HepG2 (cell line): ENCODE results near the gene YLPM1. TPM values are rescaled to one million over a fixed set of nuclear protein-coding genes. Genes with fewer than 3 reads are reported as not detected.

Experiments
- MLLT10 ChIP-seq: sonication (generic); formaldehyde crosslinking; IDR thresholded peaks from 2 replicates; pipeline ENCODE4 v1.4.0; 2020; ENCODE audit warnings: missing genetic modification reagents
- RBFOX2 ChIP-seq: fragments of 200-400 bp; formaldehyde crosslinking; IDR thresholded peaks from 2 replicates; pipeline ENCODE4 v1.6.1; 2017; ENCODE audit warnings: low read depth, mild to moderate bottlenecking, low read length
- REL ChIP-seq: sonication (generic); formaldehyde crosslinking; conservative IDR thresholded peaks from 2 replicates; pipeline ENCODE4 v1.8.0; 2022; ENCODE audit warnings: mild to moderate bottlenecking, missing genetic modification reagents, moderate library complexity
- TBP ChIP-seq: sonication (generic); formaldehyde crosslinking; IDR thresholded peaks from 2 replicates; pipeline ENCODE4 v1.5.0; 2020; ENCODE audit warnings: missing genetic modification reagents
- TCF7L2 ChIP-seq: IDR thresholded peaks from 2 replicates; pipeline ENCODE4 v1.6.1; 2011; ENCODE audit warnings: mild to moderate bottlenecking, low read depth, low read length, moderate library complexity
- TSC22D2 ChIP-seq: sonication (generic); formaldehyde crosslinking; IDR thresholded peaks from 2 replicates; pipeline ENCODE4 v1.5.1; 2020; ENCODE audit warnings: missing genetic modification reagents, mild to moderate bottlenecking, borderline replicate concordance
- ZNF138 ChIP-seq: sonication (generic); formaldehyde crosslinking; IDR thresholded peaks from 2 replicates; pipeline ENCODE4 v1.5.0; 2020; ENCODE audit warnings: mild to moderate bottlenecking, low read depth, missing genetic modification reagents
- ZNF607 ChIP-seq: sonication (generic); formaldehyde crosslinking; IDR thresholded peaks from 2 replicates; pipeline ENCODE4 v1.5.1; 2020; ENCODE audit warnings: missing genetic modification reagents, mild to moderate bottlenecking, borderline replicate concordance
- polyA plus RNA-seq, 8 experiments: library from polyadenylated mRNA; depleted of rRNA in 3 of 8; stranded (reverse) in 7 of 8; unstranded in 1 of 8; fragments of >200 nt; fragmentation: Illumina TruSeq in 4 of 8; extraction: Trizol in 4 of 8; gene quantifications; 2 replicates each; pipeline versions ENCODE4 v1.2.1 to v1.2.3, GENCODE V29; 2011 to 2016; ENCODE audit warnings: low read depth in 4 of 8, missing spikeins in 1 of 8, mixed read lengths in 1 of 8; ENCODE audit not compliant: insufficient read depth in 1 of 8
- total RNA-seq, 5 experiments: library from RNA; depleted of rRNA; stranded (reverse); fragments of >200 nt; fragmentation: Illumina TruSeq; extraction: Trizol; gene quantifications; 2 replicates each; pipeline ENCODE4 v1.2.3, GENCODE V29; 2016; ENCODE audit warnings: low read depth in 1 of 5
- TF ChIP-seq, protein P1 (sequence below): sonication (generic); formaldehyde crosslinking; conservative IDR thresholded peaks from 2 replicates; pipeline ENCODE4 v1.8.0; 2022; ENCODE audit warnings: missing genetic modification reagents
- TF ChIP-seq, protein P2 (sequence below): IDR thresholded peaks from 2 replicates; pipeline ENCODE4 v1.6.1; 2016; ENCODE audit warnings: missing compliant biosample characterization, missing genetic modification reagents, borderline replicate concordance
- TF ChIP-seq, protein P3 (sequence below): sonication (generic); formaldehyde crosslinking; IDR thresholded peaks from 2 replicates; pipeline ENCODE4 v1.4.0; 2020; ENCODE audit warnings: missing genetic modification reagents
- TF ChIP-seq, protein P4 (sequence below): sonication (generic); formaldehyde crosslinking; IDR thresholded peaks from 2 replicates; pipeline ENCODE4 v1.4.0; 2020; ENCODE audit warnings: missing genetic modification reagents, mild to moderate bottlenecking, borderline replicate concordance
- TF ChIP-seq, protein P5 (sequence below): sonication (generic); formaldehyde crosslinking; IDR thresholded peaks from 2 replicates; pipeline ENCODE4 v1.8.0; 2022; ENCODE audit warnings: missing genetic modification reagents, mild to moderate bottlenecking, inconsistent platforms, borderline replicate concordance
- TF ChIP-seq, protein P6 (sequence below): IDR thresholded peaks from 2 replicates; pipeline ENCODE4 v1.6.1; 2016; ENCODE audit warnings: low read depth, borderline replicate concordance
- TF ChIP-seq, protein P7 (sequence below): sonication (generic); formaldehyde crosslinking; IDR thresholded peaks from 2 replicates; pipeline ENCODE4 v1.8.0; 2022; ENCODE audit warnings: mild to moderate bottlenecking, missing genetic modification reagents, borderline replicate concordance
- TF ChIP-seq, protein P8 (sequence below), 2 experiments: sonication (generic) in 1 of 2; formaldehyde crosslinking in 1 of 2; IDR thresholded peaks; 2 replicates each; pipeline versions ENCODE4 v1.4.0 to v1.6.1; 2018 to 2020; ENCODE audit warnings: missing genetic modification reagents in 2 of 2, borderline replicate concordance in 1 of 2, low read depth in 1 of 2, mild to moderate bottlenecking in 1 of 2, missing biosample characterization in 1 of 2

YLPM1 gene
- total and polyA plus RNA-seq, 2 of the 13 experiments (the other 11 are each of a cell fraction or from before 2014, with no cell fraction given): 6.7 to 21.9 TPM

DNA sequence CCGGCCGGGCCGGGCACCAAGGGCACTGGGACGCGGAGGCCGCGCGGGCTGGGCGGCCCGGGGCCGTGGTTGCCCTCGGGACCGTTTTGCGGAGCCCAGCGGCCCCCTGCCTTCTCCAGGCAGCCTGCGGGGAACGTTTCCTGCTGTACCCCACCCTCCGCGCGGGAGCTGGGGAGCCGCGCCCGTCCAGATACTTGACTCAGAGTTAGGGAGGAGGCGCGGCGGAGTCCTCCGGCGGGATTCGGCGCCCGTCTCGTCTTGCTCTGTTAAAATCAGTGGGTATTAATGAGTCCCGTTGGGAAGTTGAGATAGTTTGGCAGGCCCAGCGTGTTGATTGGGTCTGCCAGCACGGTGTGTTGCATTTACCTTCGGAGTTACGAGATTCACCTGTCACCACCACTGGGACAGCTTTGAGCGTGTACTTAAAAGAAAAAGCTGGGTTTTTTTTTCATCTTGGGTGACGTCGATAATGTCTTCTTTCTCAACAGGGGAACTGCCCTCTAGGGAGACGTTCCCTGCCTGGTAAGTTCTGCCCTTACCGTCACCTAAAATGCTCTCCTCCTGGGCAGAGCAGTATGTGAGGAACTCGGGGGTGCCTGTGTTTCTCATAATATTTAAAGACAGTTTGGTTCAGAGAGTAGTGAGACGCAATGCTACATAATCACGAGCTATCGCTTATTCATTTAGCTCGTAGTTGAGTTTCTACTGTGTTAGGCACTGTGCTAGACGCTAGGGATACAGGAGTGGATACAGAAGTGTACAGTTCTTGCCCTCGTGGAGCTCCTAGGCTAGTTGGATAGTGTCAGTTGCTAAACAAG, 119.2 kb downstream of the YLPM1 start (continued):
- TF ChIP-seq, protein P1, sequence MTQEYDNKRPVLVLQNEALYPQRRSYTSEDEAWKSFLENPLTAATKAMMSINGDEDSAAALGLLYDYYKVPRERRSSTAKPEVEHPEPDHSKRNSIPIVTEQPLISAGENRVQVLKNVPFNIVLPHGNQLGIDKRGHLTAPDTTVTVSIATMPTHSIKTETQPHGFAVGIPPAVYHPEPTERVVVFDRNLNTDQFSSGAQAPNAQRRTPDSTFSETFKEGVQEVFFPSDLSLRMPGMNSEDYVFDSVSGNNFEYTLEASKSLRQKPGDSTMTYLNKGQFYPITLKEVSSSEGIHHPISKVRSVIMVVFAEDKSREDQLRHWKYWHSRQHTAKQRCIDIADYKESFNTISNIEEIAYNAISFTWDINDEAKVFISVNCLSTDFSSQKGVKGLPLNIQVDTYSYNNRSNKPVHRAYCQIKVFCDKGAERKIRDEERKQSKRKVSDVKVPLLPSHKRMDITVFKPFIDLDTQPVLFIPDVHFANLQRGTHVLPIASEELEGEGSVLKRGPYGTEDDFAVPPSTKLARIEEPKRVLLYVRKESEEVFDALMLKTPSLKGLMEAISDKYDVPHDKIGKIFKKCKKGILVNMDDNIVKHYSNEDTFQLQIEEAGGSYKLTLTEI (CRISPR knock-in tag): no peak
- TF ChIP-seq, protein P2, sequence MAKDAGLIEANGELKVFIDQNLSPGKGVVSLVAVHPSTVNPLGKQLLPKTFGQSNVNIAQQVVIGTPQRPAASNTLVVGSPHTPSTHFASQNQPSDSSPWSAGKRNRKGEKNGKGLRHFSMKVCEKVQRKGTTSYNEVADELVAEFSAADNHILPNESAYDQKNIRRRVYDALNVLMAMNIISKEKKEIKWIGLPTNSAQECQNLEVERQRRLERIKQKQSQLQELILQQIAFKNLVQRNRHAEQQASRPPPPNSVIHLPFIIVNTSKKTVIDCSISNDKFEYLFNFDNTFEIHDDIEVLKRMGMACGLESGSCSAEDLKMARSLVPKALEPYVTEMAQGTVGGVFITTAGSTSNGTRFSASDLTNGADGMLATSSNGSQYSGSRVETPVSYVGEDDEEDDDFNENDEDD (CRISPR knock-in tag): no peak
- no peak for TF ChIP-seq MLLT10 (CRISPR knock-in tag)
- TF ChIP-seq, protein P3, sequence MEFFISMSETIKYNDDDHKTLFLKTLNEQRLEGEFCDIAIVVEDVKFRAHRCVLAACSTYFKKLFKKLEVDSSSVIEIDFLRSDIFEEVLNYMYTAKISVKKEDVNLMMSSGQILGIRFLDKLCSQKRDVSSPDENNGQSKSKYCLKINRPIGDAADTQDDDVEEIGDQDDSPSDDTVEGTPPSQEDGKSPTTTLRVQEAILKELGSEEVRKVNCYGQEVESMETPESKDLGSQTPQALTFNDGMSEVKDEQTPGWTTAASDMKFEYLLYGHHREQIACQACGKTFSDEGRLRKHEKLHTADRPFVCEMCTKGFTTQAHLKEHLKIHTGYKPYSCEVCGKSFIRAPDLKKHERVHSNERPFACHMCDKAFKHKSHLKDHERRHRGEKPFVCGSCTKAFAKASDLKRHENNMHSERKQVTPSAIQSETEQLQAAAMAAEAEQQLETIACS (CRISPR knock-in tag): no peak
- TF ChIP-seq TCF7L2: no peak
- peak; percentile 31 for TF ChIP-seq RBFOX2
- TF ChIP-seq, protein P4, sequence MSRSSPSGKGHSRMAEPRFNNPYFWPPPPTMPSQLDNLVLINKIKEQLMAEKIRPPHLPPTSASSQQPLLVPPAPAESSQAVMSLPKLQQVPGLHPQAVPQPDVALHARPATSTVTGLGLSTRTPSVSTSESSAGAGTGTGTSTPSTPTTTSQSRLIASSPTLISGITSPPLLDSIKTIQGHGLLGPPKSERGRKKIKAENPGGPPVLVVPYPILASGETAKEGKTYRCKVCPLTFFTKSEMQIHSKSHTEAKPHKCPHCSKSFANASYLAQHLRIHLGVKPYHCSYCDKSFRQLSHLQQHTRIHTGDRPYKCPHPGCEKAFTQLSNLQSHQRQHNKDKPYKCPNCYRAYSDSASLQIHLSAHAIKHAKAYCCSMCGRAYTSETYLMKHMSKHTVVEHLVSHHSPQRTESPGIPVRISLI: 0 out of 2 replicates have a peak, but pooled peaks have one; percentile 17
- TF ChIP-seq ZNF138 (CRISPR knock-in tag): 0 out of 2 replicates have a peak, but pooled peaks have one; percentile 37
- TF ChIP-seq TBP: no peak
- no peak for TF ChIP-seq REL (CRISPR knock-in tag)
- TF ChIP-seq, protein P5, sequence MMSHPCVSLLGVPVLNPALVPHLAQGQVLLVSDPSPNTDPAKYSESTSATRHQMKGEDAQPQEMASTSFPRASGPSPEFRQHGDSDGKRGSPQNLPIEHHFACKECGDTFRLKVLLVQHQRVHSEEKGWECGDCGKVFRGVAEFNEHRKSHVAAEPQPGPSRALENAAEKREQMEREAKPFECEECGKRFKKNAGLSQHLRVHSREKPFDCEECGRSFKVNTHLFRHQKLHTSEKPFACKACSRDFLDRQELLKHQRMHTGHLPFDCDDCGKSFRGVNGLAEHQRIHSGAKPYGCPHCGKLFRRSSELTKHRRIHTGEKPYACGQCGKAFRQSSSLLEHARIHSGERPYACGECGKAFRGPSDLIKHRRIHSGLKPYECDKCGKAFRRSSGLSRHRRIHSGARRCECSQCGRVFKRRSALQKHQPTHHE (CRISPR knock-in tag): no peak
- no peak for TF ChIP-seq TSC22D2
- TF ChIP-seq, protein P6, sequence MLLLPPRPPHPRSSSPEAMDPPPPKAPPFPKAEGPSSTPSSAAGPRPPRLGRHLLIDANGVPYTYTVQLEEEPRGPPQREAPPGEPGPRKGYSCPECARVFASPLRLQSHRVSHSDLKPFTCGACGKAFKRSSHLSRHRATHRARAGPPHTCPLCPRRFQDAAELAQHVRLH (CRISPR knock-in tag): no peak
- TF ChIP-seq, protein P7, sequence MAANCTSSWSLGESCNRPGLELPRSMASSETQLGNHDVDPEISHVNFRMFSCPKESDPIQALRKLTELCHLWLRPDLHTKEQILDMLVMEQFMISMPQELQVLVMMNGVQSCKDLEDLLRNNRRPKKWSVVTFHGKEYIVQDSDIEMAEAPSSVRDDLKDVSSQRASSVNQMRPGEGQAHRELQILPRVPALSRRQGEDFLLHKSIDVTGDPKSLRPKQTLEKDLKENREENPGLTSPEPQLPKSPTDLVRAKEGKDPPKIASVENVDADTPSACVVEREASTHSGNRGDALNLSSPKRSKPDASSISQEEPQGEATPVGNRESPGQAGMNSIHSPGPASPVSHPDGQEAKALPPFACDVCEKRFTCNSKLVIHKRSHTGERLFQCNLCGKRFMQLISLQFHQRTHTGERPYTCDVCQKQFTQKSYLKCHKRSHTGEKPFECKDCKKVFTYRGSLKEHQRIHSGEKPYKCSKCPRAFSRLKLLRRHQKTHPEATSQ: 0 out of 2 replicates have a peak, but pooled peaks have one; percentile 27
- no peak for TF ChIP-seq ZNF607 (CRISPR knock-in tag)
- TF ChIP-seq, protein P8, sequence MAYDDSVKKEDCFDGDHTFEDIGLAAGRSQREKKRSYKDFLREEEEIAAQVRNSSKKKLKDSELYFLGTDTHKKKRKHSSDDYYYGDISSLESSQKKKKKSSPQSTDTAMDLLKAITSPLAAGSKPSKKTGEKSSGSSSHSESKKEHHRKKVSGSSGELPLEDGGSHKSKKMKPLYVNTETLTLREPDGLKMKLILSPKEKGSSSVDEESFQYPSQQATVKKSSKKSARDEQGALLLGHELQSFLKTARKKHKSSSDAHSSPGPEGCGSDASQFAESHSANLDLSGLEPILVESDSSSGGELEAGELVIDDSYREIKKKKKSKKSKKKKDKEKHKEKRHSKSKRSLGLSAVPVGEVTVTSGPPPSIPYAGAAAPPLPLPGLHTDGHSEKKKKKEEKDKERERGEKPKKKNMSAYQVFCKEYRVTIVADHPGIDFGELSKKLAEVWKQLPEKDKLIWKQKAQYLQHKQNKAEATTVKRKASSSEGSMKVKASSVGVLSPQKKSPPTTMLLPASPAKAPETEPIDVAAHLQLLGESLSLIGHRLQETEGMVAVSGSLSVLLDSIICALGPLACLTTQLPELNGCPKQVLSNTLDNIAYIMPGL (CRISPR knock-in tag; IDR thresholded peaks at IDR 0.05; ENCODE audit: borderline replicate concordance in 1 of 2, low read depth in 1 of 2): no peak
